ENCODE measurements around the gene CMTM5.
"Not testable (repeated sequence)": the region's sequence is repeated elsewhere in the genome, so short reads cannot be mapped to it uniquely, and the experiment has no call there.

CMTM5 gene

DNA sequence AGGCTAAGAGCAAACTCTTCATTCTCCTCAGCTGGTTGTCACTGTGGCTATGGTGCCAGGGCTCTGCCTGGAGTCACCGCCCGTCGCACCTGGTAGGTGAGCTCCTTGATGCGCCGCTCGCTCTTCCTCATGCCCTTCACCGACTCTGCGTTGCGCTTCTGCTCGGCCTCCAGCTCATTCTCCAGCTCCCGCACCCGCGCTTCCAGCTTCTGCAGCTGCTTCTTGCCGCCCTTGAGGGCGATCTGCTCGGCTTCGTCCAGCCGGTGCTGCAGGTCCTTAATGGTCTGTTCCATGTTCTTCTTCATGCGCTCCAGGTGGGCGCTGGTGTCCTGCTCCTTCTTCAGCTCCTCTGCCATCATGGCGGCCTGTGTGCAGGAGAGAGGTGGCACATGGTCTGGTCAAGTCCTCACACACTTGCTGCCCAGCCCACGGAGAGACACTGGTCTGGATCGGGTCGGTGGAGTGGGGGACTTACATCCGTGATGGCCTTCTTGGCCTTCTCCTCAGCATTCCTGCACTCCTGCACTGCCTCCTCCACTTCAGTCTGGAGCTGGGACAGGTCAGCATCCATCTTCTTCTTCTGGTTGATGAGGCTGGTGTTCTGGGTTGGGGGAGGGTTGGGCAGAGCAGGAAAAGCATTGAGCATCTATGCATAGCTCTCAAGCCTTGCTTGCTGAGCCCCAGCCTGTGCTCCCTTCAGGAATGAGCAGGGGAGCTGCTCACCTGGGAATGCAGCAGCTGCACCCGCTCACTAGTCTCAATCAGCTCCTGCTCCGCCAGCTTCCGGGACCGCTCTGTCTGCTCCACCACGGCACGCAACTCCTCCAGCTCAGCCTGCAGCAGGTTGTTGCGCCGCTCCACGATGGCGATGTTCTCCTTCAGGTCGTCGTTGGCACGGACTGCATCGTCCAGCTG lies 38.3 kb downstream of the CMTM5 start:
- DNase-seq (ENCODE audit: low read depth, low spot score), result no peak

GRCh38 chr14:23415821-23416778 lies 39.3 kb downstream of the CMTM5 start:
- no peak for DNase-seq (ENCODE audit: low read depth, low spot score)

DNA sequence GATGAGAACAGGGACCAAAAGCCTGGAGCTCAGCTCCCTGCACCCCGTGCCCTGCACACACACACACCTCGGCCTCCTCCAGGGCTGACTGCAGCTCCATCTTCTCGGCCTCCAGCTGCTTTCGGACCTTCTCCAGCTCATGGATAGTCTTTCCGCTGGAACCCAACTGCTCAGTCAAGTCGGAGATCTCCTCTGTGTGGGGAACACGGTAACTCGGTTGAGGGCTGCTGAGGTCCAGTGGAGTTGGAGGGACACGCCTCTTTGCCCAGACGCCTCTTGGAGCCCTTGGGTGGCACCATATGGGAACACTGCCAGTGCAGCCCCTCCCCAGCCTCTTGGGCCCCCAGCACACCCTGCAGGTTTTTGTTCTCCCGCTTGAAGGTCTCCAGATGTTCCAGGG lies 40.0 kb downstream of the CMTM5 start:
- no peak for DNase-seq (ENCODE audit: low read depth, low spot score)

DNA sequence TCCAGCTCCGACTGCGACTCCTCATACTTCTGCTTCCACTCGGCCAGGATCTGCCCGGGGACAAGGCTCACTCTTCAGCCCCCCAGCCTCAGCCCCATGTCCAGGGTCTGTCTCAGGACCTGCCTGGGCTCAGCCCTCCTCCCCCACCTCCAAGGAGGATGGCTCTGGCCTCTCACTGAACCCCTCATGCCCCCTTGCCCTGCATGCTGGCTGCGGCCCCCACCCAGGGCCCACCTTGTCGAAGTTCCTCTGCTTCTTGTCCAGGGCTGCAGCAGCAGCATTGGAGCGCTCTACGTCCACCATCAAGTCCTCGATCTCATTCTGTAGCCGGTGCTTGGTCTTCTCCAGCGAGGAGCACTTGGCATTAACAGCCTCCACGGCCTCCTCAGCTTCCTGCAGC lies 40.4 kb downstream of the CMTM5 start:
- not testable (repeated sequence) for DNase-seq (ENCODE audit: low read depth, low spot score)

DNA sequence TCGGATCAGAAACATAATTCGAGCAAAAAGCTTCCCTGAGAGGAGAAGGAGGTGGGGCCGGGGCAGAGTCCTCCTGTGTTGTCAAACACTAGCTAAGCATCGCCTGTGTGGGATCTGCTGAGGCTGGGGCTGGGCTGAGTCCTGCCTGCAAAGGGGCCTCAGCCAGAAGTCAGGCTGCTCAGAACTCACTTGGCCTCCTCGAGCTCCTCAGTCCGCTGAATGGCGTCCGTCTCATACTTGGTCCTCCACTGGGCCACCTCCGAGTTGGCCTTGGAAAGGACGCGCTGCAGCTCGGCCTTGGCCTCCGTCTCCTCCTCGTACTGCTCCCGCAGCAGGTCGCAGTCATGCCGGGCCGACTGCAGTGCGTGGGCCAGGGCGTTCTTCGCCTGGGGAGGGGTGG lies 41.2 kb downstream of the CMTM5 start:
- DNase-seq (ENCODE audit: low read depth, low spot score), result no peak

DNA sequence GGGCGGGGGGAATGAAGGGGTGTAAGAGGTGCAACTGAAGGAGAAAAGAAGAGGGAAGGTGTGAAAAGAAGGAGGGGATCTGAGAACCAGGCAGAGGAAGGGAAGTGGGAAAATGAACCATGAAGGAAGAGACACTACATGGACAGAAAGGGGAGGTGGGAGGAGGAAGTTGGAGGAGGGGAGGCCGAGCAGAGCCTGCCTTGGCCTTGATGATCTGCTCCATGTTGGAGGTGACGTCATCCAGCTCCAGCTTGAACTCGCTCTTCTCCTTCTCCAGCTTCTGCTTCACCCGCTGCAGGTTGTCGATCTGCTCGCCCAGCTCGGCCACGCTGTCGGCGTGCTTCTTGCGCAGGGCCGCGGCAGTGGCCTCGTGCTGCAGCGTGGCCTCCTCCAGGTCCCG lies 42.8 kb downstream of the CMTM5 start:
- not testable (repeated sequence) for DNase-seq (ENCODE audit: low read depth, low spot score)

- DNase-seq (ENCODE audit: low read depth, low spot score), result no peak
These were observed 44.7 kb downstream of the CMTM5 start for GRCh38 chr14:23421594-23421993.

DNA sequence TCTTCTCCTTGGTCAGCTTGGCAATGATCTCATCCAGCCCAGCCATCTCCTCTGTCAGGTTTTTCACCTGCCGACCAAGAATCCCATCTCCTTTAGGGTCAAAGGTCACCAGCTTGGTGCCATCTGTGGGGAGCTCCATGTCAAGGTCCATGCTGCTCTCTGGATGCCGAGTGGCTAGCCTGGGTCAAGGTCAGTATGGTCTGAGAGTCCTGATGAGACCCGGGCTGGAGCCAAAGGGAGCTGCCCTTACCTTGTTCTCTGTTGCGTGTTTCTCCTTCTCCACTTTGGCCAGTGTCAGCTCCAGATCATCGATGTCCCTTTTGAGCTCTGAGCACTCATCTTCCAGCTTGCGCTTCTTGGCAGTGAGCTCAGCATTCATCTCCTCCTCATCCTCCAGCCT lies 46.8 kb downstream of the CMTM5 start:
- DNase-seq (ENCODE audit: low read depth, low spot score), result no peak

GRCh38 chr14:23425169-23425568 lies 48.3 kb downstream of the CMTM5 start:
- no peak for DNase-seq (ENCODE audit: low read depth, low spot score)

DNA sequence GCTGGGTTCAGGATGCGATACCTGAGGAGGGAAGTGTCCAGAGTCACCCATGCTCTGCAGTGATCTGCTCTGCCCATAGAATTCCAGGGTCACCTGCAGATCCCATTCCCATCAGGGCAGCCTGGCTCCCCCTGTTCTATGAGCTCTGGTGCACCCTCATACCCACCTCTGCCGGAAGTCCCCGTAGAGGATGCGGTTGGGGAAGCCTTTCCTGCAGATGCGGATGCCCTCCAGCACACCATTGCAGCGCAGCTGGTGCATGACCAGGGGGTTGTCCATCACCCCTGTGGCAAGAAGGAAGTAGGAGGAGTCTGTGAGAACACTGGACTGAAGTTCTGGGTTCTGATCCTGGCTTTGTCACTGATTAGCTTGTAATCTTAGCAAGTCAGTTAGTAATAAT lies 49.0 kb downstream of the CMTM5 start:
- DNase-seq (ENCODE audit: low read depth, low spot score), result not testable (repeated sequence)

- no peak for DNase-seq (ENCODE audit: low read depth, low spot score)
These were observed 52.0 kb downstream of the CMTM5 start for GRCh38 chr14:23428686-23429495.

All from activated CD4-positive, CD25-positive, alpha-beta regulatory T cell treated with anti-CD3 and anti-CD28 coated beads, Interleukin-2, amount 50 U/mL, for 16 hours (primary cell).